Common myeloid progenitor, CD34-positive (primary cell): ENCODE data around the gene SORL1.

ENCODE experiments used
- CTCF ChIA-PET: fragments of 350-600 bp; sonication (Branson Sonifier 250); formaldehyde crosslinking; loops from one replicate; lab custom pipeline; 2021; ENCODE audit warnings: antibody characterized with exemption; lab: Charles Lee
- POLR2A ChIA-PET: fragments of 350-600 bp; sonication (Branson Sonifier 250); formaldehyde crosslinking; loops from one replicate; lab custom pipeline; 2021; ENCODE audit warnings: antibody characterized with exemption; lab: Charles Lee
- DNase-seq, 3 donors: peaks; one replicate each; pipeline versions ENCODE4 v3.0.0 to v3.0.0-alpha.2; 2013
- H3K27ac ChIP-seq, 2 experiments: 1 replicate in 1 of 2; 2 replicates in 1 of 2; pipeline ENCODE4 v1.7.0; 2013; ENCODE audit warnings: inconsistent platforms in 2 of 2, low read length in 2 of 2, mild to moderate bottlenecking in 2 of 2, low read depth in 1 of 2, moderate library complexity in 1 of 2; ENCODE audit not compliant: severe bottlenecking in 2 of 2, insufficient read depth in 1 of 2, poor library complexity in 1 of 2
- H3K27me3 ChIP-seq, 5 experiments: replicated peaks in 2 of 5; 1 replicate in 3 of 5; 2 replicates in 2 of 5; pipeline versions ENCODE4 v1.6.1 to v1.7.0; 2013; ENCODE audit warnings: low read length in 4 of 5, mild to moderate bottlenecking in 2 of 5, moderate library complexity in 2 of 5, inconsistent platforms in 1 of 5; ENCODE audit not compliant: insufficient read depth in 5 of 5, control insufficient read depth in 4 of 5
- H3K36me3 ChIP-seq, 4 experiments: 1 replicate in 2 of 4; 2 replicates in 2 of 4; pipeline versions ENCODE4 v1.6.1 to v1.7.0; 2013; ENCODE audit warnings: low read length in 3 of 4, control low read depth in 1 of 4, mild to moderate bottlenecking in 1 of 4; ENCODE audit not compliant: control insufficient read depth in 4 of 4, insufficient read depth in 4 of 4
- H3K4me1 ChIP-seq, 4 experiments: 1 replicate in 3 of 4; 2 replicates in 1 of 4; pipeline versions ENCODE4 v1.6.1 to v1.7.1; 2013; ENCODE audit warnings: low read length in 3 of 4, mild to moderate bottlenecking in 3 of 4, control low read depth in 1 of 4, inconsistent platforms in 1 of 4, moderate library complexity in 1 of 4; ENCODE audit not compliant: control insufficient read depth in 4 of 4, insufficient read depth in 4 of 4; ENCODE audit errors: control extremely low read depth in 1 of 4
- H3K4me3 ChIP-seq, 7 experiments: 1 replicate in 4 of 7; 2 replicates in 3 of 7; pipeline versions ENCODE4 v1.5.1 to v1.7.0; 2013; ENCODE audit warnings: mild to moderate bottlenecking in 7 of 7, low read length in 6 of 7, moderate library complexity in 6 of 7, inconsistent platforms in 2 of 7, low read depth in 2 of 7, control low read depth in 1 of 7; ENCODE audit not compliant: insufficient read depth in 4 of 7, control insufficient read depth in 1 of 7; ENCODE audit errors: extremely low read depth in 1 of 7
- H3K9me3 ChIP-seq, 5 experiments: 1 replicate in 4 of 5; 2 replicates in 1 of 5; pipeline versions ENCODE4 v1.6.1 to v1.7.1; 2013; ENCODE audit warnings: low read length in 4 of 5, mild to moderate bottlenecking in 2 of 5, inconsistent platforms in 1 of 5, low read depth in 1 of 5, moderate library complexity in 1 of 5; ENCODE audit not compliant: control insufficient read depth in 4 of 5, insufficient read depth in 2 of 5; ENCODE audit errors: control extremely low read depth in 1 of 5
- WGBS: methylation state at CpG from one replicate; pipeline ENCODE4 v1.1.5; 2013; ENCODE audit not compliant: insufficient coverage; 5-methylcytosine and 5-hydroxymethylcytosine counted together

Gene SORL1

GRCh38 chr11:121590772-121591404 is 138.8 kb downstream of the SORL1 start:
- peaks cover 20 to 69% (median 46%) of the 10 kb centered on the region in 4 experiments for H3K36me3 ChIP-seq
- no peak for DNase-seq
- H3K27ac ChIP-seq, result peak overlapping the region; percentile 18 to 84
- peaks cover 0 to 2% (median 0%) of the 10 kb centered on the region in 5 experiments for H3K9me3 ChIP-seq
- ChIA-PET CTCF (interaction anchor here (0.7 to 5.6 kb wide), 21 partner anchors 10 to 341 kb away, joined by 3 to 49 read pairs (median 4); partner anchors contain the start of gene SC5D), POLR2A (interaction anchor here (0.6 to 1.5 kb wide), 3 partner anchors 9 to 269 kb away, joined by 3 to 5 read pairs (median 4); partner anchors contain the start of gene SORL1)
- H3K4me3 ChIP-seq, result peak overlapping the region in 6 of 7 experiments; percentile 51 to 68 (median 60)
- H3K4me1 ChIP-seq, result peaks cover 31 to 75% (median 58%) of the 10 kb centered on the region in 4 experiments
- no peaks in the 10 kb centered on the region for H3K27me3 ChIP-seq
- whole genome bisulfite sequencing, result 89% methylated on average over 11 of the region's 12 CpGs

GRCh38 chr11:121591405-121592033 is 139.4 kb downstream of the SORL1 start:
- CTCF ChIA-PET, result interaction anchor here (0.6 to 5.6 kb wide), 22 partner anchors 10 to 573 kb away, joined by 3 to 49 read pairs (median 3); no protein-coding TSS in a partner anchor

DNA sequence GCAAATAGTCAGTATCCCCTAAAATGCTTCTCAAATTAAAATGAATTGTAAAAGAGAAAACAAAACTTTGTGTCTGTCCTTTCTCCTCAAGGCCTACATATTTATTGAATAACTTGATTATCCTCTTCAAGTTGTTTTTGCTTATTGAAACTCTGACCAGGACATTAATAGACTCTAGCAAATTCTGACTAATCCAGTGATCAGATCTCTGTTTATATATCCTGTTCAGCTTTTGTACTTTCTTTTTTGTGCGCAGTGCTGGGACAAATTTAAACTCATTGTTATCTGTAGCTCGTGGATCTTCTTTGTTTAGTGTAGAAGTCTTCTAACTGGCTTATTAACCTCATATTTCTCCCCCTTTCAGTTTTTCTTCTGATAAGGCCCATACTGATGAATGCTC is 140.6 kb downstream of the SORL1 start:
- no peaks in the 10 kb centered on the region for H3K27me3 ChIP-seq
- H3K4me3 ChIP-seq, result no peak overlapping the region
- POLR2A ChIA-PET, result no interaction called here
- DNase-seq, result no peak
- H3K27ac ChIP-seq, result no peak overlapping the region
- 100% methylated on average over 2 of the region's 2 CpGs for WGBS
- H3K4me1 ChIP-seq, result peaks cover 26 to 57% (median 43%) of the 10 kb centered on the region in 4 experiments
- peaks cover 0 to 2% (median 0%) of the 10 kb centered on the region in 5 experiments for H3K9me3 ChIP-seq
- CTCF ChIA-PET, result interaction anchor here (1.0 to 5.6 kb wide), 7 partner anchors 15 to 347 kb away, joined by 3 to 49 read pairs (median 9); no protein-coding TSS in a partner anchor
- peaks cover 20 to 79% (median 55%) of the 10 kb centered on the region in 4 experiments for H3K36me3 ChIP-seq

More at GRCh38 chr11:121591405-121592033, 139.4 kb downstream of the SORL1 start:
- no peaks in the 10 kb centered on the region for H3K27me3 ChIP-seq
- H3K4me1 ChIP-seq, result peaks cover 26 to 69% (median 53%) of the 10 kb centered on the region in 4 experiments
- peak; percentile 83 to 90 (median 85) for DNase-seq
- H3K9me3 ChIP-seq, result peaks cover 0 to 2% (median 0%) of the 10 kb centered on the region in 5 experiments
- 13% methylated on average over 1 of the region's 3 CpGs for WGBS
- H3K4me3 ChIP-seq, result peak overlapping the region in 5 of 7 experiments; percentile 51 to 68 (median 63)
- peaks cover 19 to 71% (median 50%) of the 10 kb centered on the region in 4 experiments for H3K36me3 ChIP-seq
- POLR2A ChIA-PET, result interaction anchor here (0.6 to 1.5 kb wide), 2 partner anchors 9 to 270 kb away, joined by 3 to 5 read pairs; no protein-coding TSS in a partner anchor
- peak overlapping the region in 1 of 2 experiments; percentile 84 for H3K27ac ChIP-seq

- peaks cover 0 to 2% (median 0%) of the 10 kb centered on the region in 5 experiments for H3K9me3 ChIP-seq
- no peak overlapping the region for H3K27ac ChIP-seq
- no peaks in the 10 kb centered on the region for H3K27me3 ChIP-seq
- peaks cover 28 to 92% (median 64%) of the 10 kb centered on the region in 4 experiments for H3K36me3 ChIP-seq
- POLR2A ChIA-PET, result no interaction called here
- DNase-seq, result no peak
- H3K4me3 ChIP-seq, result no peak overlapping the region
- WGBS, result 98% methylated on average over 11 of the region's 15 CpGs
- CTCF ChIA-PET, result interaction anchor here (5.6 kb wide), 1 partner anchor 278 kb away, joined by 49 read pairs; no protein-coding TSS in a partner anchor
- peaks cover 10 to 26% (median 14%) of the 10 kb centered on the region in 4 experiments for H3K4me1 ChIP-seq
Measured at GRCh38 chr11:121595717-121596161, 143.6 kb downstream of the SORL1 start.

DNA sequence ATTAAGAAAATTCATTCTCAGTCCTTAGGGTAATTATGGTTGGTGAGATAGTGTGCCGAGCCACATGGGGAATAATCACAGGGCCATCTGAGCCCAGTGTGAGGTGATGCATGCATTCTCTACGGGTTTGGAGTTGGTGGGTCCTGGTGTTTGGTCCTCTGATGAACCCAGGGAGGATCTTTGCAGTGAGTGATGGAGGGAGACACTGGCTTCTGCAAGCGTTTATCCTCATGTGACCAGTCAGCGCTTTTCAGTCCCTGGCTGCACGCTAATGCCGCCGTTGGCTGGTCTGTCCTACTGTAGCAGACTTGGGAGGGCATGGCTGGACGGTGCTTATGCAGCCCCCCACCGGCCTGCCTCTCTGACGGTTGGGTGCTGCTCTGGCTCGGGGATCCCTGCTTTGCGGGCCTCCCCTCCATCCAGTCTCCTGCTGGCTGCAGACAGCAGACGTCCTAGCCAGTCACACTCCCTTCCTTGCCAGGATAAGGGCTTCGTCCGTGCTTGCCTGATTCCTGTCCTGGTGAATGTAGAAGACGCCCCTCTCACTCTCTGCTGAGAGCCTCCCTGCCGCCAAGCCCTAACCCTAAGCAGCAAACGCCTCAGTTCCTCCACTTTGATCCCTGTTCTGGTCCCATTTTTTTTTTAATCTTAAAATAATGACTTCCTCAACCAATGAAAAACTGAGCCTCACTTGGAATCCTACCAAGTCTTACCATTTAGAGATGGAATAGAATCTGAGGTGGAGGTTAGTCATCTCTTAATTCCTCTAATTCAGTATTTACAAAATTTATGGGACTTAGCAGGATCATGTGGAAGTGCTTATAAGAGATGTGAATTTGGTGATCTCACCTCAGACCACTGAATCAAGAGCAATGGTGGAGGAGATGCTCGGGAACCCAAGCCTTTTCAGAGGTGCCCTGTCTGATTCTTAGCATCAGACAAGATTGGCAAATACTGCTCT is 144.4 kb downstream of the SORL1 start:
- Histone ChIP-seq H3K4me1 (peaks cover 4 to 19% (median 8%) of the 10 kb centered on the region in 4 experiments), H3K4me3 (no peak overlapping the region), H3K36me3 (peaks cover 25 to 85% (median 62%) of the 10 kb centered on the region in 4 experiments), H3K27ac (no peak overlapping the region), H3K9me3 (peaks cover 0 to 2% (median 0%) of the 10 kb centered on the region in 5 experiments), H3K27me3 (no peaks in the 10 kb centered on the region)
- no peak for DNase-seq
- CTCF ChIA-PET, result no interaction called here
- WGBS, result 95% methylated on average over 16 of the region's 19 CpGs
- POLR2A ChIA-PET, result no interaction called here

- Histone ChIP-seq H3K4me3 (no peak overlapping the region), H3K4me1 (no peaks in the 10 kb centered on the region), H3K27me3 (no peaks in the 10 kb centered on the region), H3K9me3 (no peaks in the 10 kb centered on the region), H3K36me3 (peaks cover 38 to 88% (median 67%) of the 10 kb centered on the region in 4 experiments), H3K27ac (no peak overlapping the region)
- WGBS, result 95% methylated on average over 2 of the region's 2 CpGs
- DNase-seq, result no peak
- ChIA-PET CTCF (no interaction called here), POLR2A (interaction anchor here (1.1 kb wide), 1 partner anchor 13 kb away, joined by 3 read pairs; no protein-coding TSS in a partner anchor)
Measured at GRCh38 chr11:121603316-121603715, 151.2 kb downstream of the SORL1 start.
